Brain microvascular endothelial cell (primary cell): Measurements from ENCODE around the gene DGKK.

Experiments
- DNase-seq: peaks from one replicate; pipeline ENCODE4 v3.0.0-alpha.2; 2020
- H3K27ac ChIP-seq: fragments of 250-450 bp; sonication (Bioruptor Pico); 2 replicates; pipeline ENCODE4 v1.5.1; 2020; ENCODE audit warnings: mild to moderate bottlenecking, moderate library complexity
- H3K27me3 ChIP-seq: fragments of 250-450 bp; sonication (Bioruptor Pico); replicated peaks from 2 replicates; pipeline ENCODE4 v1.5.1; 2020; ENCODE audit warnings: mild to moderate bottlenecking
- H3K36me3 ChIP-seq: fragments of 250-450 bp; sonication (Bioruptor Pico); replicated peaks from 2 replicates; pipeline ENCODE4 v1.5.1; 2020; ENCODE audit warnings: mild to moderate bottlenecking
- H3K4me3 ChIP-seq: 2 replicates; pipeline ENCODE4 v1.5.1; 2011; ENCODE audit warnings: low read depth, mild to moderate bottlenecking, control low read depth, low read length, moderate library complexity
- in situ Hi-C: cut with HindIII; loops from 2 replicates; pipeline ENCODE4 v1.10.0; 2017; ENCODE audit warnings: low sequenced_read_pairs, low pct_ligation_motif_present
- TF ChIP-seq, protein P1 (sequence below): IDR thresholded peaks from 2 replicates; pipeline ENCODE4 v1.5.1; 2011; ENCODE audit warnings: low read depth, mild to moderate bottlenecking, moderate library complexity, low read length, control low read depth, inconsistent platforms; ENCODE audit errors: missing control alignments

DGKK gene

DNA sequence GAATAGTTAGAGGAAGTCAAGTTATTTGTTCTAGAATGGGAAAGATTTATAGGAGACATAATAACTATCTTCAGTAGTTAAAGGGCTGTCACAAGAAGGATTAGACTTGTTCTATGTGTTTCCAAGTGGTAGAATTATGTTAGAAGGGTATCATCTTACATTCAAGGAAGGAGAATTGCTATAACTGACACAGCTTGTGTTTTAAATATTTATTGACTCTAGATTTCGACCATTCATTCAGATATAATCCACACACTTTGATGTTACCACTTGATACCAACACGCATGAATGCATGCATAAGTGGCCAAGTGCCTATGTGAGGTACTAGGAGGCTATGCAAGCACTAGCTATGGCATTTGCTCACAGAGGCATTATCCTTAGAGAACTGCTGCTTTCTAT, 143.4 kb downstream of the DGKK start:
- H3K27me3 ChIP-seq: no peaks in the 10 kb centered on the region
- in situ Hi-C loops: no loop called here
- no peaks in the 10 kb centered on the region for H3K36me3 ChIP-seq
- H3K27ac ChIP-seq: no peak overlapping the region
- TF ChIP-seq, protein P1, sequence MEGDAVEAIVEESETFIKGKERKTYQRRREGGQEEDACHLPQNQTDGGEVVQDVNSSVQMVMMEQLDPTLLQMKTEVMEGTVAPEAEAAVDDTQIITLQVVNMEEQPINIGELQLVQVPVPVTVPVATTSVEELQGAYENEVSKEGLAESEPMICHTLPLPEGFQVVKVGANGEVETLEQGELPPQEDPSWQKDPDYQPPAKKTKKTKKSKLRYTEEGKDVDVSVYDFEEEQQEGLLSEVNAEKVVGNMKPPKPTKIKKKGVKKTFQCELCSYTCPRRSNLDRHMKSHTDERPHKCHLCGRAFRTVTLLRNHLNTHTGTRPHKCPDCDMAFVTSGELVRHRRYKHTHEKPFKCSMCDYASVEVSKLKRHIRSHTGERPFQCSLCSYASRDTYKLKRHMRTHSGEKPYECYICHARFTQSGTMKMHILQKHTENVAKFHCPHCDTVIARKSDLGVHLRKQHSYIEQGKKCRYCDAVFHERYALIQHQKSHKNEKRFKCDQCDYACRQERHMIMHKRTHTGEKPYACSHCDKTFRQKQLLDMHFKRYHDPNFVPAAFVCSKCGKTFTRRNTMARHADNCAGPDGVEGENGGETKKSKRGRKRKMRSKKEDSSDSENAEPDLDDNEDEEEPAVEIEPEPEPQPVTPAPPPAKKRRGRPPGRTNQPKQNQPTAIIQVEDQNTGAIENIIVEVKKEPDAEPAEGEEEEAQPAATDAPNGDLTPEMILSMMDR: no peak
- no peak overlapping the region for H3K4me3 ChIP-seq
- no peak for DNase-seq
